Measurements from ENCODE around the gene PURB.

GRCh38 chr7:44887293-44887692 is 2.0 kb upstream of the PURB start:
- TF ChIP-seq NANOG (IDR thresholded peaks at IDR 0.05; ENCODE audit: borderline replicate concordance) (no peak), EZH2 (IDR thresholded peaks at IDR 0.05; ENCODE audit: low read depth, unreplicated experiment) (no peak), POLR2AphosphoS5 (IDR thresholded peaks at IDR 0.05; ENCODE audit: low read depth) (no peak)

Measured in GM23338 (cell line).